WTC11 (cell line): ENCODE results near the gene GANAB.

Experiments used
- CTCF ChIP-seq: fragments of 200-600 bp; IDR thresholded peaks from 2 replicates; pipeline ENCODE4 v1.8.0; 2022; ENCODE audit warnings: antibody characterized with exemption
- ETV6 ChIP-seq: sonication (generic); formaldehyde crosslinking; IDR thresholded peaks from 2 replicates; pipeline ENCODE4 v1.8.1; 2022; ENCODE audit warnings: mild to moderate bottlenecking, missing genetic modification reagents
- JUN ChIP-seq: sonication (generic); formaldehyde crosslinking; IDR thresholded peaks from 2 replicates; pipeline ENCODE4 v1.8.0; 2023; ENCODE audit warnings: mild to moderate bottlenecking, missing genetic modification reagents
- MAX ChIP-seq: sonication (generic); formaldehyde crosslinking; IDR thresholded peaks from 2 replicates; pipeline ENCODE4 v1.8.0; 2022; ENCODE audit warnings: mild to moderate bottlenecking, missing genetic modification reagents
- USF2 ChIP-seq: sonication (generic); formaldehyde crosslinking; IDR thresholded peaks from 2 replicates; pipeline ENCODE4 v1.8.1; 2023; ENCODE audit warnings: mild to moderate bottlenecking, missing genetic modification reagents, moderate library complexity
- ZBTB43 ChIP-seq: sonication (generic); formaldehyde crosslinking; IDR thresholded peaks from 2 replicates; pipeline ENCODE4 v1.8.1; 2023; ENCODE audit warnings: mild to moderate bottlenecking, missing genetic modification reagents
- ZNF263 ChIP-seq: sonication (generic); formaldehyde crosslinking; IDR thresholded peaks from 2 replicates; pipeline ENCODE4 v1.8.1; 2022; ENCODE audit warnings: low read depth, mild to moderate bottlenecking, moderate library complexity, missing genetic modification reagents

- no peak for TF ChIP-seq ETV6 (CRISPR knock-in tag)
- TF ChIP-seq CTCF, result no peak
- TF ChIP-seq USF2 (CRISPR knock-in tag), result no peak
- no peak for TF ChIP-seq ZBTB43 (CRISPR knock-in tag)
- no peak for TF ChIP-seq ZNF263
- TF ChIP-seq MAX (CRISPR knock-in tag), result no peak
- no peak for TF ChIP-seq JUN (CRISPR knock-in tag)
Measured at GRCh38 chr11:62588966-62589637, 57.3 kb downstream of the GANAB start.
